Stimulated activated naive CD8-positive, alpha-beta T cell treated with anti-CD3 and anti-CD28 coated beads, Interleukin-15, Interleukin-2, amounts not matched to agents 100 ng/mL and 50 ng/mL, for 24 hours (primary cell): ENCODE measurements around the gene EEF1B2.
"Not testable (repeated sequence)": the region's sequence is repeated elsewhere in the genome, so short reads cannot be mapped to it uniquely, and the experiment has no call there.

Experiments used
- H3K27ac Mint-ChIP-seq: one replicate; pipeline ENCODE4 v1.8.0; 2021; ENCODE audit warnings: mild to moderate bottlenecking, mixed read lengths
- H3K27me3 Mint-ChIP-seq: one replicate; pipeline ENCODE4 v1.8.0; 2021; ENCODE audit warnings: mixed read lengths
- H3K36me3 Mint-ChIP-seq: one replicate; pipeline ENCODE4 v1.8.0; 2021; ENCODE audit warnings: low read depth, mixed read lengths
- H3K4me1 Mint-ChIP-seq: one replicate; pipeline ENCODE4 v1.8.0; 2021; ENCODE audit warnings: low read depth, mixed read lengths
- H3K4me3 Mint-ChIP-seq: one replicate; pipeline ENCODE4 v1.8.0; 2021; ENCODE audit warnings: mild to moderate bottlenecking, mixed read lengths
- H3K9me3 Mint-ChIP-seq: one replicate; pipeline ENCODE4 v1.8.0; 2021; ENCODE audit warnings: mixed read lengths

EEF1B2 gene

GRCh38 chr2:206190111-206190510, 30.4 kb downstream of the EEF1B2 start:
- Mint-ChIP-seq H3K4me3 (no peak overlapping the region), H3K9me3 (no peaks in the 10 kb centered on the region), H3K36me3 (no peaks in the 10 kb centered on the region), H3K4me1 (no peaks in the 10 kb centered on the region), H3K27me3 (peaks cover 22% of the 10 kb centered on the region), H3K27ac (no peak overlapping the region)

GRCh38 chr2:206190689-206191088, 31.0 kb downstream of the EEF1B2 start:
- Mint-ChIP-seq H3K9me3 (no peaks in the 10 kb centered on the region), H3K4me3 (no peak overlapping the region), H3K27me3 (peaks cover 22% of the 10 kb centered on the region)

GRCh38 chr2:206192157-206192556, 32.5 kb downstream of the EEF1B2 start:
- Mint-ChIP-seq H3K27ac (no peak overlapping the region), H3K27me3 (peaks cover 23% of the 10 kb centered on the region), H3K36me3 (no peaks in the 10 kb centered on the region), H3K4me1 (no peaks in the 10 kb centered on the region), H3K9me3 (no peaks in the 10 kb centered on the region), H3K4me3 (no peak overlapping the region)

More at GRCh38 chr2:206190689-206191088, 31.0 kb downstream of the EEF1B2 start:
- Mint-ChIP-seq H3K36me3 (no peaks in the 10 kb centered on the region), H3K27ac (no peak overlapping the region), H3K4me1 (no peaks in the 10 kb centered on the region)

- Mint-ChIP-seq H3K27me3 (peaks cover 21% of the 10 kb centered on the region), H3K9me3 (no peaks in the 10 kb centered on the region), H3K4me1 (no peaks in the 10 kb centered on the region), H3K27ac (no peak overlapping the region), H3K36me3 (no peaks in the 10 kb centered on the region), H3K4me3 (no peak overlapping the region)
Observed at GRCh38 chr2:206193671-206194357, 34.1 kb downstream of the EEF1B2 start.

GRCh38 chr2:206198677-206199076, 39.0 kb downstream of the EEF1B2 start:
- Mint-ChIP-seq H3K27ac (no peak overlapping the region), H3K4me1 (no peaks in the 10 kb centered on the region), H3K4me3 (no peak overlapping the region), H3K9me3 (no peaks in the 10 kb centered on the region), H3K36me3 (no peaks in the 10 kb centered on the region), H3K27me3 (peaks cover 12% of the 10 kb centered on the region)

GRCh38 chr2:206201075-206201848, 41.6 kb downstream of the EEF1B2 start:
- H3K4me1 Mint-ChIP-seq: no peaks in the 10 kb centered on the region
- no peak overlapping the region for H3K4me3 Mint-ChIP-seq

GRCh38 chr2:206202446-206202845, 42.8 kb downstream of the EEF1B2 start:
- Mint-ChIP-seq H3K36me3 (no peaks in the 10 kb centered on the region), H3K9me3 (no peaks in the 10 kb centered on the region), H3K27me3 (peaks cover 7% of the 10 kb centered on the region), H3K27ac (no peak overlapping the region), H3K4me1 (no peaks in the 10 kb centered on the region), H3K4me3 (no peak overlapping the region)

More at GRCh38 chr2:206201075-206201848, 41.6 kb downstream of the EEF1B2 start:
- Mint-ChIP-seq H3K36me3 (no peaks in the 10 kb centered on the region), H3K9me3 (no peaks in the 10 kb centered on the region), H3K27ac (no peak overlapping the region), H3K27me3 (peaks cover 10% of the 10 kb centered on the region)

GRCh38 chr2:206203331-206203730, 43.6 kb downstream of the EEF1B2 start:
- Mint-ChIP-seq H3K27ac (no peak overlapping the region), H3K27me3 (peaks cover 7% of the 10 kb centered on the region), H3K4me3 (no peak overlapping the region), H3K36me3 (no peaks in the 10 kb centered on the region), H3K4me1 (no peaks in the 10 kb centered on the region), H3K9me3 (no peaks in the 10 kb centered on the region)

GRCh38 chr2:206204710-206205109, 45.0 kb downstream of the EEF1B2 start:
- Mint-ChIP-seq H3K27ac (no peak overlapping the region), H3K9me3 (no peaks in the 10 kb centered on the region), H3K4me3 (no peak overlapping the region), H3K36me3 (no peaks in the 10 kb centered on the region), H3K27me3 (peaks cover 7% of the 10 kb centered on the region), H3K4me1 (no peaks in the 10 kb centered on the region)

GRCh38 chr2:206207316-206207715, 47.6 kb downstream of the EEF1B2 start:
- not testable (repeated sequence) for H3K27ac Mint-ChIP-seq, H3K4me3 Mint-ChIP-seq, H3K9me3 Mint-ChIP-seq, H3K27me3 Mint-ChIP-seq, H3K36me3 Mint-ChIP-seq, H3K4me1 Mint-ChIP-seq

- H3K36me3 Mint-ChIP-seq: no peaks in the 10 kb centered on the region
- no peaks in the 10 kb centered on the region for H3K4me1 Mint-ChIP-seq
- H3K9me3 Mint-ChIP-seq: no peaks in the 10 kb centered on the region
- peaks cover 11% of the 10 kb centered on the region for H3K27me3 Mint-ChIP-seq
- no peak overlapping the region for H3K27ac Mint-ChIP-seq
- H3K4me3 Mint-ChIP-seq: no peak overlapping the region
Observed at GRCh38 chr2:206208900-206209299, 49.2 kb downstream of the EEF1B2 start.

GRCh38 chr2:206211657-206212255, 52.1 kb downstream of the EEF1B2 start:
- Mint-ChIP-seq H3K4me1 (no peaks in the 10 kb centered on the region), H3K4me3 (no peak overlapping the region), H3K27me3 (peaks cover 21% of the 10 kb centered on the region), H3K27ac (no peak overlapping the region), H3K9me3 (no peaks in the 10 kb centered on the region), H3K36me3 (no peaks in the 10 kb centered on the region)
